GM18498 (cell line): ENCODE data around the gene PLEKHM3.
A peak's percentile ranks its signal among the peaks of the same experiment; 100 is the strongest.

Experiments used
- ATAC-seq: cut with Tn5 transposase; IDR thresholded peaks from one replicate; pipeline ENCODE4 v1.9.1; 2021; ENCODE audit warnings: mild to moderate bottlenecking, moderate library complexity; ENCODE audit not compliant: unreplicated experiment

PLEKHM3 gene

GRCh38 chr2:207993151-207993763, 32.1 kb downstream of the PLEKHM3 start:
- peak; percentile 75 for ATAC-seq

GRCh38 chr2:207991944-207992343, 33.4 kb downstream of the PLEKHM3 start:
- ATAC-seq, result no peak

GRCh38 chr2:207990784-207991183, 34.5 kb downstream of the PLEKHM3 start:
- ATAC-seq, result no peak

GRCh38 chr2:207988975-207989374, 36.4 kb downstream of the PLEKHM3 start:
- ATAC-seq, result no peak

GRCh38 chr2:207987025-207987716, 38.2 kb downstream of the PLEKHM3 start:
- ATAC-seq, result peak; percentile 63

- peak; percentile 34 for ATAC-seq
Observed at GRCh38 chr2:207984765-207985480, 40.4 kb downstream of the PLEKHM3 start.

- ATAC-seq, result peak; percentile 69
Observed at GRCh38 chr2:207983641-207984042, 41.7 kb downstream of the PLEKHM3 start.

- ATAC-seq, result no peak
Observed at GRCh38 chr2:207978177-207978948, 47.0 kb downstream of the PLEKHM3 start.

- ATAC-seq, result no peak
Observed at GRCh38 chr2:207975921-207976320, 49.4 kb downstream of the PLEKHM3 start.

- ATAC-seq, result no peak
Observed at GRCh38 chr2:207974216-207974605, 51.1 kb downstream of the PLEKHM3 start.

- ATAC-seq, result no peak
Observed at GRCh38 chr2:207970826-207971180, 54.5 kb downstream of the PLEKHM3 start.

- ATAC-seq, result no peak
Observed at GRCh38 chr2:207970147-207970825, 55.0 kb downstream of the PLEKHM3 start.

- no peak for ATAC-seq
Observed at GRCh38 chr2:207969249-207969648, 56.1 kb downstream of the PLEKHM3 start.

GRCh38 chr2:207967121-207967520, 58.2 kb downstream of the PLEKHM3 start:
- ATAC-seq, result no peak

- ATAC-seq, result no peak
Observed at GRCh38 chr2:207960911-207961310, 64.4 kb downstream of the PLEKHM3 start.

GRCh38 chr2:207960090-207960489, 65.2 kb downstream of the PLEKHM3 start:
- ATAC-seq, result no peak

GRCh38 chr2:207956771-207957170, 68.6 kb downstream of the PLEKHM3 start:
- no peak for ATAC-seq

GRCh38 chr2:207955456-207955855, 69.9 kb downstream of the PLEKHM3 start:
- ATAC-seq, result no peak

GRCh38 chr2:207953354-207953753, 72.0 kb downstream of the PLEKHM3 start:
- no peak for ATAC-seq

- peak; percentile 64 for ATAC-seq
Observed at GRCh38 chr2:207952564-207953345, 72.6 kb downstream of the PLEKHM3 start.
